NOMO-1 (cell line): ENCODE results near the gene MOSPD3.

ENCODE experiments used
- DNase-seq, 2 experiments: peaks; one replicate each; lab custom pipeline; 2025; ENCODE audit not compliant: unreplicated experiment in 2 of 2; lab: John Stamatoyannopoulos, UW

Gene MOSPD3

DNA sequence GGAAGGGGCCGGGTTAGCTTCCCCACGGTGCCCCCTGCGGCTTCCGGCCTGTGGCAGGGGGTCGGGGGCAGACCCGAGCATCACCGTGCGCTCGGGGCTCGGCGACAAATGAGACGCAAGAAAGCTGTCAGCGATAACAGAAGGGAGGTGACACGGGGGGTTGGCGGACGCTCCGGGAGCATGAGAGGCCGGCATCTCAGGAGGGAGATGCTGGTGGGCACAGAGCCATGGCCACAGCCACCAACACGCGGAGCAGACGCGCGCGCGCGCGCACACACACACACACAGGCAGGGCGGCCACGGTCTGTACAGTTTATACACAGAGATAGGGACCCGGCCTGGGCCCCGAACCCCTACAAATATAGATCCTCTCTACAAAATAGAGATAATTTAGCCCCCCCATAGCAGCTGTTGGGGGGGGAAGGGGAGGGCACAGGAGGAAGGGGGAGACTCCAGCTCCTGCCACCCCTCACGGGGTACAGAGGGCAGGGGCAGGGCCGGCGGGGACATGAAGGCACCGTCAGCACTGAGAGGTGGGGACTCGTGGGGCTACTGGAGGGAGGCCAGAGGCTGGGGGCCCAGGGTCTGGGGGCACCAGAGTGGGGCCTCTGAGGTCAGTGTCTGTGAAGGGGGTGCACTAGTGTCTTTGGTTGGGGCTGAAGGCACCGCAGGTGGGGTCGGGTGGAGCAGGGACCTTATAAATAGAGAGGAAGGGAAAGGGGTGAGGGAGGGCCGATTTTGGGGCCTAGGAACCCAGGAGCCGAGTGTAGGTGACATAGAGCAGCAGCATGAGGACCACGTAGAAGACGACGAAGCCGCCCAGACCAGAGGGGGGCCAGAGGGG lies 37.8 kb upstream of the MOSPD3 start:
- no peak for DNase-seq

- no peak for DNase-seq
Observed at GRCh38 chr7:100575206-100575631, 37.1 kb upstream of the MOSPD3 start.

GRCh38 chr7:100575746-100576383 lies 36.5 kb upstream of the MOSPD3 start:
- DNase-seq = no peak

DNA sequence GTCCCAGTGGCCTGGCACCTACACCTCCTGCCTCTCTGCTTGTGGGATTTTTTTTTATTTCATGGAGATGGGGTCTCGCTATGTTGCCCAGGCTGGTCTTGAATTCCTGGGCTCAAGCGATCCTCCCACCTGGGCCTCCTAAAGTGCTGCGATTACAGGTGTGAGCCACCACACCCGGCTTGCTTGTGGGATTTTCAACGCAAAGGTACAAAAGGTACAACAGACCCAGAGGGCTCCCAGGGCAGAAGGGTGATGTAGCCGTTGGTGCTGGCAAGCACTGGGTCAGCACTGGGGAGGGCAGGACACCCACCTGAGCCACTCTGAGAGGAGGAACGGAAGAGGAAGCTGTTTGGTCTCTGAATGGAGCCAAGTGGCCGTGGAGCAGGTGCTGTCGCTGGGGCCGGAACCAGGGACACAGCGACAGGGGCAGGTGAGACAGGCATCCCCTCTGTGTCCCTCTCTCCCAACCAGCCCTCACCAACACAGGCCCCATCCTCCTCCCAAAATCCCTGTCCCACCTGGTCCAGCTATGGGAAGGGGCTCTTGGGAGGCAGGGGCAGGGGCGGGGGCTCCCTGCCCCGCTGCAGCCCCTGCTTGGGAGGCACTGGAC lies 35.9 kb upstream of the MOSPD3 start:
- DNase-seq = no peak

DNA sequence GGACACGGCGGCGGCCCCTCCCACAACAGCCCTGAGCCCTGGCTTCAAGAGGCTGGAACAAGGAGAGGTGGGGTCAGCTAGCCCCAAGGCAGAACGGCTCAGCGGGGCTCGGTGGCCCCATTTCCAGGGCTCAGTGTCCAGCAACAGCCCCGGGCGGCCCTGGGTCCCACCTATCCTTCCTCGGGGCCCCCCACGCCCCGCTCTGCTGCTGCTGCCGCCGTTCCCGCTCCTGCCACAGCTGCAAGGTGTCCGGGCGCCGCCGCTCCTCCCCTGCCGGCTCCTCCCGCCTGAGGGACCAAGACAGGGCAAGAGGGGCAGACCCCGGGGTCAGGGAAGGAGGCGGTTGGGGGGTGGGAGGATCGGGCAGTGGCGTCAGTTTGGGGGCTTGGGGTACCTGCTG lies 35.2 kb upstream of the MOSPD3 start:
- no peak for DNase-seq

DNA sequence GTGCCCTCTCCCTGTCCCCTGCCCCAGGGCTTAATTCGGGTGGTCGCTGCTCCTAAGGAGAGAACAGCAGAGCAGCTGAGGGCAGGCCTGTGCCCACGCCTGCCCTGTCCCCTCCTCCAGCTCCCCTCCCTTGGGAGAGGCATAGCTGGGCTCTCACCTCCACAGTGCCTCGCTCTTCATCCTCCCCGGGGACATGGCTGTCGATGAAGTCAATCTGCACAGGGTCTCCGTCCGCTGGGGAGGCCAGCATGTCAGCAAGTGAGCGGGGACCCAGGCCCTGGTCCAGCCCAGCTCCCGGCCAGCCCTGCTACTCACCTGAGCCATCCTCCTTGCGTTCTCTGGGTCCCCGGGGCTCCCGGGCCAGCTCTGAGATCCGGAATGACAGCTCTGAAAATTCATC lies 34.8 kb upstream of the MOSPD3 start:
- DNase-seq = no peak

- DNase-seq = no peak
Observed at GRCh38 chr7:100578246-100579183, 33.8 kb upstream of the MOSPD3 start.

DNA sequence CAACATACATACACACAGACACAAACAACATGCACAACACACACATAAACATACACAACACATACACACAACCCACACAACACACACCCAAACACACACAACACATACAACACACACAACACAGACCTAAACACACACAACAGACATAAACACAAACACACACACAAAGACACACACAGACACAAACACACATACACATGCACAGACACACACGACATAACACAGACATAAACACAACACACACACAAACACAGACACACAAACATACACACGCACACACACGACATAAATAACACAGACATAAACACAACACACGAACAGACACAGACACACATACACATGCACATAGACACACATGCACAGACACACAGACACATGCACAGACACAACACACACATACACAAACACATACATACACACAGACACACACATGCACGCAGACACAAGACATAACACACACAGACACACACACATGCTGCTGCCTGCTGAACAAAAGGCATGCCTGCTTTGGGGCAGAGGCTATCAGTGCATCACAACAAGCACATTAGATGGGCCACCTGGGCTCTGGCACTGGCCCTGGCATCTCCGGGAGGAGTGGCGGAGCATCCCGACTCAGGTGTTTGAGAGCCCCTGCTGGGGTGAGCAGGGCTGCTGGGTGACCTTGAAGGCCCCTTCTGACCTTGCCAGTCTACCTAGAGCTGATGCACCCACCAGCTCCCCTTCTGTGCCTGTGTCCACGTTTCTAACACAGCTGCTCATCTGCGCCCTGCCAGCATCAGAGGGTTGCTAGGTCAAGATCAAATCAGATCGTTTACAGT lies 31.7 kb upstream of the MOSPD3 start:
- DNase-seq = no peak

DNA sequence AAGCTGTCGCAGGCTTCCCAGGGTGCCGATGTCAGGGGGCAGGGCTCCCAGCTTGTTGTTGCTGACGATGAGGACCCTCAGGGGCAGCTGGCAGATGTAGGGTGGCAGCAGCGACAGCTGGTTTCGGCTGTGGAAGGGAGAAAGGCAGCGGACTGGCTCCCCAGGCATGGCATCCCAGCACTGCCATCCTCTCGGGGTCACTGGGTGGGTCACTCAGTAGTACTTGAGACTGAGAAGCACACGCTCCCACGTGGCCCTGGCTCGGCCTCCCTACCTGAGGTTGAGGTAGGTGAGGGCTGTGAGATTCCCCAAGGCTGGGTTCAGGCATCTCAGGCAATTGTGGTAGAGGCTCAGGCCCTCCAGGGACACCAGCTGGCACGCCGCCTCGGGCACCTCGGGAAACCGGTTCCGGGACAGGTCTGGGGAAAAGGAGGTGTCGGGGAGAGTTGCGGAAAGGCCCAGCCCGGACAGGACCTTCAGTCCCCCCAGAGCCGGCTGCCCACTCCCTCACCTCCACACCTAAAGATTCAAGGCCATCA lies 30.2 kb upstream of the MOSPD3 start:
- DNase-seq = no peak

DNA sequence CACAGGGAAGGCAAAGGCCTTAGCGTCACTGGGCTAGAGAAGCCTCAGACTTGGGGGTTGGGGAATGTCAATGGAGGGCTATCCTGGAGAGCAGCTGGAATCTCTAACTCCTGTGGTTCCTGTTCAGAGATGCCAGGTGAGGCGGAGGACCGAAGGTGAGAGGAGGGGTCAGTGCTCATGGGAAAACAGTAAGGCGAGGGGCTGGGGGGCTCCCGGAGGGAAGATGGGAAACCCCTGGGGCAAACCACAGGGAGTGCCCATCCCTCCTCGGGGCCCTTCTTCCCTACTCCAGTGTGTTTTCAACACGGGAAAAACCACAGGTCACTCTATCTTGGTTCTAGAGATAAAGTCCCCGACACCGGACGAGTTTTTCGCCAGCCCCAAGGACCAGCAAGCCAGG lies 29.7 kb upstream of the MOSPD3 start:
- DNase-seq = no peak

DNA sequence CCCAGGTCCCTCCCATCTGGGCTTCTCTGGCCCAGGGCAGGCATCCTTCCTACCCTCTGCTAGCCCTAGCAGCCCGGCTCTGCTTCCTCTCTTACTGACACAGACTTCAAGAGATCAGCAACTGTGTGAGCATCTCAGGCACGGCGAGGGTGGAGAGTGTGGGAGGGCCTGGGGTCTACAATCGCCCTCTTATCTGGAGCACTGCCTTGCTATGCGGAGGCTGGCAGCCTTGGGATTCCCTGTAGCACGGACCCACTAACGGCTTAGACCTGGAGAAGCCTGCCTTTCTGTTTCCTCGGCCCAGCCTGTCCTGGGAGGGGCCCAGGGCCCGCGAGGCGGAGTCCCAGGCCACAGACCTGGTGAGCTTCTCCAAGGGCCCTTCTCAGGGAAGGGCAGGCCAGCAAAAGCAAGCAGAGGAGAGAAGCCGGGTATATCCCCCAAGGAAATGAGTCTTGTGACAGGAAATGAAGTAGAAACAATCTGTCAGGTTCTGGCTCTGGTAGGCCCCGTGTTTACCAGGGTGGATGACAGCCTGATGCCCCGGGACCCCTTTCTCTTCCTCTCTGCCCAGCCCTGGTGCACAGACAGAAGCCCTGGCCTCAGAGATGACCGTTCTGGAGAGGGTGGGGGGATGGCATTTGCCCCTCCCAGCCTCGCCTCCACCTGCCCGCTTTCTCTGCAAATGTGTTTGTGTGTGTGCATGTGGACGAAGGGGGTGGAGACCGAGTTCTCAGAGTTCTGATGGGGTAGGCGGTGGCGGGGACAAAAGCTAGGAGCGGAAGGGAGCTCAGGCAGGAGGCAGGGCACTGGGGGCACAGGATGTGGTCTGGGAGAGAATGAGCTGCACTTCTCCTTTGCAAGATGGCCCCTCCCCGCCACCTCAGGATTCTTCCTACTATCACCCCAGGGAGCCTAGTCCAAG lies 28.9 kb upstream of the MOSPD3 start:
- DNase-seq = peak; percentile 97

DNA sequence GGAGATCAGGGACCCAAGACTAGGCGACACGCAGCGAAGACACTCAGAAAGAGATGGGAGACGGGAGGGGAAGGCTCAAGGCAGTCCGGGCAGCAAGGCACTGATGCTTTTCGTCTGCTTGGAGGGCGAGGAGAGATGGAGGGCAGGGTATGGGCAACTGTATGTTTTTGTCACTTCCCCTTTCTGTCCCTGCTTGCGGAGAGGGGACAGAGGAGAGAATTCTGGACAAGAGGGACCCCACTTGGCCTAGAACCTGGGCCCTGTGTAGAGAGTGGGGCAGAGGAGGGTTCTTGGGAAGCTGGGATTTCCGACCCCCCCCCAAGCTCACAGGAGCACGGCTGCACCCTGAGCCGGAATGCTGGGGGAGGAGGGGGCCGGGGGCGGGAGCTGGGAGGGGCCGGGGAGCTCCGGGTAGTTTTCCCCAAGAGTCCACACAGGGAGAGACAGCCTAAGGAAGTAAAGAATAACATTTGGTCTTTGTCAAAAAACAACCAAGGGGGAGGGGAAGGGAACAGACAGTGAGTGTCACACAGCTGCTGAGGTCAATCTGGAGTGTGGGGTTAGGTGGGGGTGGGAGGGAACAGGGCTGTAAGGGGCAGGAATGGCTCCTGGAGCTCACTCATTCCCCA lies 28.2 kb upstream of the MOSPD3 start:
- DNase-seq = peak; percentile 53 to 97

GRCh38 chr7:100584683-100585510 lies 27.4 kb upstream of the MOSPD3 start:
- DNase-seq = peak in 1 of 2 experiments; percentile 17

DNA sequence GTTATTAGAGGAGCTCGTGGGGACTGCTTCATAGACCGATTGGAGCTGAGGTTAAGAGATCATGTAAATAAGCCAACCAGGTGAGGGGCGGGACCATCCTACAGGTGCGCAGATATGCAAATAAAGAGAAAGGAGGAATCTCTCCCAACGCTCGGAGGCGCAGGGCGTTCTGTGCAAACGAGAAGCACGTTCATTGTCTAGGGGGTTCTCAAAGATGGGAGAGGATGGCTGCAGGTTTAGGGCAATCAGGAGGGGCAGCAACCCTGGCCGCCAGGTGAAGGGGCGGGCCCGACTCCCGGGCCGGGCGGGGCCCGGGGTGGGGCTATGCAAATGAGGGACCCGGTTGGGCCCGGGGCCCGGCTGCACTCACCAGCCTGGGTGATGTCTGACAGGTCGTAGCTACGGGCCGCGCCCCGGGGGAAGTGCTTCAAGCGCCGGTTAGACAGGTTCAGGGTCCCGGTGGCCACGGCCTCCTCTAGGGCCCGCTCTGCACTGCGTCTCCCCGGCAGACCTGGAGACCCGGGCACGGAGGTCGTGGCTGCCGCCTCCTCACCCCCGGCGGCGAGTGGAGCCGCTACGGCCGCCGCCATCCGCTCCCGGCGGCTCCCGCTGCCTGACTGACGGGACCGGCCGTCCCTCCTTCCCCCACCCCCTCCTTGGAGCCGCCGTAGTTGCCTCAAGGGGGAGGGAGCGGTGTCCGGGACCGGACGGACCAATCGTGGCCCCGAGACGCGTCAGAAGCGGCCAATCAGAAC lies 26.7 kb upstream of the MOSPD3 start, which contains the start of gene LRCH4:
Gene LRCH4, minus strand, starts transcription at position 619 of the 755 bp plus-strand sequence. Its CDS starts 29 bp downstream, at position 590.
- DNase-seq = peak; percentile 37 to 38

- peak; percentile 100 for DNase-seq
Observed at GRCh38 chr7:100586266-100587025, 25.9 kb upstream of the MOSPD3 start, which contains the start of gene FBXO24. FBXO24 (plus strand) TSS chr7:100586328; CDS start chr7:100586626, 298 bp downstream.
